Measurements from ENCODE around the gene SH3BGR.

SH3BGR gene

DNA sequence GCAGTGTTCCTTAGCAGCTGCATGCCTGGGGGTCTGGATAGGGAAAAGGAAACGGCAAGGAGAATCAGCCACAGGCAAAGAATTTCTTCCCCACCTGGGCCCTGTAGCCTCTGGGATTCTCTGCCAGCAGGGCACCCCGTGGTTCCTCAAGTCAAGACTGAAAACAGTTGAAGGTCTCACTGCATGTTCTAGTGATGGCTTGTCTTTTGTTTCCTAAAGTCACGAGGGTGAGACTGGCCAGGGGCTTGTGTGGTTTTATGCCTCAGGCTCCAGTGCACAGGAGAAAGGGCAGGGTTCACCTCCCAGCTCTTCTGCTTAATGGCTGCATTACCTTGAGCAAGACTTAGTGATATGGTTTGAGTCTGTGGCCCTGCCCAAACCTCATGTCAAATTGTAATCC is 107.7 kb downstream of the SH3BGR start:
- Histone ChIP-seq H3K36me3 (replicated peaks; ENCODE audit: low read depth, low read length) (no peaks in the 10 kb centered on the region), H3K27ac (ENCODE audit: low read length) (no peak overlapping the region), H3K9ac (ENCODE audit: low read length) (no peak overlapping the region), H3K4me3 (ENCODE audit: low read length) (no peak overlapping the region), H2AFZ (ENCODE audit: low read depth, low read length) (no peak overlapping the region), H3K9me3 (ENCODE audit: insufficient read depth, low read length) (no peaks in the 10 kb centered on the region), H3K4me1 (ENCODE audit: low read length) (no peaks in the 10 kb centered on the region), H3K79me2 (ENCODE audit: low read length) (no peaks in the 10 kb centered on the region), H3K27me3 (ENCODE audit: low read depth, low read length) (peaks cover 3% of the 10 kb centered on the region; the same call in 1 of the 2 replicates), H3K4me2 (ENCODE audit: low read length) (no peak overlapping the region), H4K20me1 (ENCODE audit: insufficient read depth, low read length) (no peaks in the 10 kb centered on the region)
- no peak for TF ChIP-seq EZH2phosphoT487 (IDR thresholded peaks at IDR 0.05; ENCODE audit: low read depth)
- TF ChIP-seq, protein P1, sequence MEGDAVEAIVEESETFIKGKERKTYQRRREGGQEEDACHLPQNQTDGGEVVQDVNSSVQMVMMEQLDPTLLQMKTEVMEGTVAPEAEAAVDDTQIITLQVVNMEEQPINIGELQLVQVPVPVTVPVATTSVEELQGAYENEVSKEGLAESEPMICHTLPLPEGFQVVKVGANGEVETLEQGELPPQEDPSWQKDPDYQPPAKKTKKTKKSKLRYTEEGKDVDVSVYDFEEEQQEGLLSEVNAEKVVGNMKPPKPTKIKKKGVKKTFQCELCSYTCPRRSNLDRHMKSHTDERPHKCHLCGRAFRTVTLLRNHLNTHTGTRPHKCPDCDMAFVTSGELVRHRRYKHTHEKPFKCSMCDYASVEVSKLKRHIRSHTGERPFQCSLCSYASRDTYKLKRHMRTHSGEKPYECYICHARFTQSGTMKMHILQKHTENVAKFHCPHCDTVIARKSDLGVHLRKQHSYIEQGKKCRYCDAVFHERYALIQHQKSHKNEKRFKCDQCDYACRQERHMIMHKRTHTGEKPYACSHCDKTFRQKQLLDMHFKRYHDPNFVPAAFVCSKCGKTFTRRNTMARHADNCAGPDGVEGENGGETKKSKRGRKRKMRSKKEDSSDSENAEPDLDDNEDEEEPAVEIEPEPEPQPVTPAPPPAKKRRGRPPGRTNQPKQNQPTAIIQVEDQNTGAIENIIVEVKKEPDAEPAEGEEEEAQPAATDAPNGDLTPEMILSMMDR (IDR thresholded peaks at IDR 0.05; ENCODE audit: low read depth, low read length), result no peak

DNA sequence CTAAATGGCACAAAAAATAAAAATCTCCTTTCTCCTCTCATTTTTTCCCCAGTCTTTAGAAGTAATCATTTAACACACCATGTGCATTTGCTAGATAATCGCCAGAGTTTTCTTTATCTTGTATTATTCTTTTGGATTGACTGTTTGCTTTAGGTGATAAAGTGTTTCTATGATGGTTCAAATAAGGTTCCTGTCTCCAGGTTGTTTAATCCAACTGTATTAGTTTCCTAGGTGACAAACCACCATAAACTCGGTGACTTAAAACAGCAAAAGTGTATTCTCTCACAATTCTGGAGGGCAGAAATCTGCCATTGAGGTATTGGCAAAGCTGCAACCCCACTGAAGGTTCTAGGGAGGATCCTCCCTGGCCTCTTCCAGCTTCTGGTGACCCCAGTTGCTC is 109.4 kb downstream of the SH3BGR start:
- Histone ChIP-seq H2AFZ (ENCODE audit: low read depth, low read length) (no peak overlapping the region), H3K4me1 (ENCODE audit: low read length) (no peaks in the 10 kb centered on the region), H3K9me3 (ENCODE audit: insufficient read depth, low read length) (no peaks in the 10 kb centered on the region), H4K20me1 (ENCODE audit: insufficient read depth, low read length) (no peaks in the 10 kb centered on the region), H3K27ac (ENCODE audit: low read length) (no peak overlapping the region), H3K36me3 (replicated peaks; ENCODE audit: low read depth, low read length) (no peaks in the 10 kb centered on the region), H3K79me2 (ENCODE audit: low read length) (no peaks in the 10 kb centered on the region), H3K4me2 (ENCODE audit: low read length) (no peak overlapping the region), H3K4me3 (ENCODE audit: low read length) (no peak overlapping the region), H3K9ac (ENCODE audit: low read length) (no peak overlapping the region), H3K27me3 (ENCODE audit: low read depth, low read length) (peaks cover 3% of the 10 kb centered on the region; the same call in 1 of the 2 replicates)
- TF ChIP-seq, protein P1 (IDR thresholded peaks at IDR 0.05; ENCODE audit: low read depth, low read length), result no peak
- no peak for TF ChIP-seq EZH2phosphoT487 (IDR thresholded peaks at IDR 0.05; ENCODE audit: low read depth)

DNA sequence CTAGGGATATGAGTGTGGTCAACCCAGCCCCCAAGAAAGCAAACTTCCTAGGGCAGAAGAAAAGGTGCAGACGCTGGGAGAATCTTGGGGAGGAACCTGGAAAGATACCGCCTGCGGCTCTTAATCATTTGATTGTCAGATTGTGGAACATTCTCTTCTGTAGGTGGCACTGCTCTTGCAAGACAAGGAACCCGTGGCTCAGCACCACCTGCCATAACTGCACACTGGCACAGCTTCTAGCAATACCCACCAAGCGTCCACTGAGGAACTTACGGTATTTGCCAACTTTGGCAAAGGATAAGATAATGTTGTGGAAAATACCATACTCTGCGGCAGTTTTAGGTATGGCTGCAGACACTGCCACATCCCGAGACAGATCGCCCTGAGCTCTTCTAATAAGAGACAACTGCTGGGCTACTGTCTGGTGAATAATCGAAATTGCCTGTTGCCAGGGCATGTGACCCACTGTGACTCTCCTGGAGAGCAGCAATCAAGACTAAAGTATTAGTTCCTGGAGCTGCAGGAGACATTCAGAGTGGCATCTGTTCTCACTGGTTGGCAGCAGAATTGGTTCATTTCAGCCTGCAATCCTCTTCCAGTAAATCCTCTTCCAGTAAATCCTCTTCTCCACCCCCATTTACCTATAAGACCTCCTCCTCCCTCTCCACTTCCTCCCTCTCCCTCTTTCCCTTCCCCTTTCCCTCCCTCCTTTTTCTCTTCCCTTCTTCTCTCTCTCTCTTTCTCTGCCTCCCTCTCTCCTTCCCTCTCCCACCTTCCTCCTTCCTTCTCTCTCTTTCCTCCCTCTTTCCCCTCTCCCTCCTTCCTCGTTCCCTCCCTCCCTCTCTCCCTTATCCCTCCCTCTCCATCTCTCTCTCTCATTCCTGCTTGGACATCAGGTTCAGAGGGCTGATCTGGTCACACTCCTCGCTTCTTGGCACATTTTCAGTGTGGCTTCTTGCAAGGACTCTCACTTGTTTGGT is 111.3 kb downstream of the SH3BGR start:
- Histone ChIP-seq H3K9ac (ENCODE audit: low read length) (no peak overlapping the region), H3K4me2 (ENCODE audit: low read length) (no peak overlapping the region), H2AFZ (ENCODE audit: low read depth, low read length) (no peak overlapping the region), H3K36me3 (replicated peaks; ENCODE audit: low read depth, low read length) (no peaks in the 10 kb centered on the region), H3K9me3 (ENCODE audit: insufficient read depth, low read length) (no peaks in the 10 kb centered on the region), H3K79me2 (ENCODE audit: low read length) (no peaks in the 10 kb centered on the region), H3K4me1 (ENCODE audit: low read length) (no peaks in the 10 kb centered on the region), H3K27ac (ENCODE audit: low read length) (no peak overlapping the region), H3K27me3 (ENCODE audit: low read depth, low read length) (peaks cover 3% of the 10 kb centered on the region; the same call in 1 of the 2 replicates), H4K20me1 (ENCODE audit: insufficient read depth, low read length) (no peaks in the 10 kb centered on the region), H3K4me3 (ENCODE audit: low read length) (no peak overlapping the region)
- no peak for TF ChIP-seq EZH2phosphoT487 (IDR thresholded peaks at IDR 0.05; ENCODE audit: low read depth)
- TF ChIP-seq, protein P1 (IDR thresholded peaks at IDR 0.05; ENCODE audit: low read depth, low read length), result no peak

DNA sequence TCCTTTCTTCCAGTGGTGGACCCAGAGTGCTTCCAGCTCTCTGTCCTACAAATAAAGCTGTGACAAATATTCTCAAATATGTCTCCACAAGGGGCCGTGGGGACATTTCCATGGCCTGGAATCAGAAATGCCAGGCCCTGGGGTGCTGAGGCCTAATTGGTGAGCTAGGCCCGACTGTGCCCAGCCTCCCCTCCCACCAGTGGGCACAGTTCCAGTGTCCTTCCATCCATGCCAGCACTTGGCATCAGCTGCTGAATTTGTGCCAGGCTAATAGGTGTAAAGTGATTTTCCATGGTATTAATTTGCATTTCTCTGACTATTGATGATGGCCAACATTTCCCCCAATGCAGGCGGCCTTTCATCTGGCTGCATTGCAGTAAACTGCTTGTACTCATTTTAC is 112.4 kb downstream of the SH3BGR start:
- Histone ChIP-seq H3K4me1 (ENCODE audit: low read length) (no peaks in the 10 kb centered on the region), H3K79me2 (ENCODE audit: low read length) (no peaks in the 10 kb centered on the region), H3K9me3 (ENCODE audit: insufficient read depth, low read length) (no peaks in the 10 kb centered on the region), H2AFZ (ENCODE audit: low read depth, low read length) (no peak overlapping the region), H3K4me2 (ENCODE audit: low read length) (no peak overlapping the region), H3K27me3 (ENCODE audit: low read depth, low read length) (peaks cover 3% of the 10 kb centered on the region; the same call in 1 of the 2 replicates), H3K9ac (ENCODE audit: low read length) (no peak overlapping the region), H3K4me3 (ENCODE audit: low read length) (no peak overlapping the region), H3K36me3 (replicated peaks; ENCODE audit: low read depth, low read length) (no peaks in the 10 kb centered on the region), H4K20me1 (ENCODE audit: insufficient read depth, low read length) (no peaks in the 10 kb centered on the region), H3K27ac (ENCODE audit: low read length) (no peak overlapping the region)
- no peak for TF ChIP-seq EZH2phosphoT487 (IDR thresholded peaks at IDR 0.05; ENCODE audit: low read depth)
- TF ChIP-seq, protein P1 (IDR thresholded peaks at IDR 0.05; ENCODE audit: low read depth, low read length), result no peak
